ENCODE results near the gene GPR161. TPM values are rescaled to one million over a fixed set of nuclear protein-coding genes. Genes with fewer than 3 reads are reported as not detected.

The GPR161 gene
- total and polyA plus RNA-seq, 9 donors: 7.4 to 23.4 (median 16.1) TPM

DNA sequence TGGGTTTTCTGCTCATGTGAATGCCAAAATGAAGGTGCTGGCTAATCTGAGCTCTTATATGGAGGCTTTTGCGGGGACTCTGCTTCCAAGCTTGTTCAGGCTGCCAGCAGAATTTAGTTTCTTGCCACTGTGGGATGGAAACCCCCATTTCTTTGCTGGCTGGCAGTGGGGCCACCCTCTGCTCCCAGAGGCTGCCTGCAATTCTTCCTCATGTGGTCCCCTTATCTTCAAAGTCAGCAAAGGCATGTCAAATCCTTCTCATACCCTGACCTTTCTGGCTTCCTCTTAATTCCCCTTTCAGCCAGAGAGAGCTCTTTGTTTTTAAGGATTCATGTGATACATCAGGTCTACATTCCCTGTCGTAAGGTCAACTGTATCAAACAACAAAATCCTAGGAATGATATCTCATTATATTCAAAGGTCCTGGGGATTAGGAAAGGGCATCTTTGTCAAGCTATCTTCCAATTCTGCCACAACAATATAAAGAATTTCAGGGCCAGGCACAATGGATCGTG lies 5.2 kb upstream of the GPR161 start:
- intact Hi-C loops (cut with DNase I): loop anchor here in 1 of 4 donors (5.0 kb wide), 1 partner anchor 50 kb away; no protein-coding TSS in a partner anchor
- no peaks in the 10 kb centered on the region for H3K27me3 ChIP-seq
- 83 to 95% (median 92%) methylated on average over 3 of the region's 3 CpGs for WGBS, 3 donors
- H3K4me1 ChIP-seq (ENCODE audit: insufficient read depth): no peaks in the 10 kb centered on the region
- H3K27ac ChIP-seq: no peak overlapping the region
- H3K4me3 ChIP-seq: no peak overlapping the region
- TF ChIP-seq EP300 (IDR thresholded peaks at IDR 0.05) (no peak), POLR2A (IDR thresholded peaks at IDR 0.05) (no peak)
- TF ChIP-seq, protein P1, sequence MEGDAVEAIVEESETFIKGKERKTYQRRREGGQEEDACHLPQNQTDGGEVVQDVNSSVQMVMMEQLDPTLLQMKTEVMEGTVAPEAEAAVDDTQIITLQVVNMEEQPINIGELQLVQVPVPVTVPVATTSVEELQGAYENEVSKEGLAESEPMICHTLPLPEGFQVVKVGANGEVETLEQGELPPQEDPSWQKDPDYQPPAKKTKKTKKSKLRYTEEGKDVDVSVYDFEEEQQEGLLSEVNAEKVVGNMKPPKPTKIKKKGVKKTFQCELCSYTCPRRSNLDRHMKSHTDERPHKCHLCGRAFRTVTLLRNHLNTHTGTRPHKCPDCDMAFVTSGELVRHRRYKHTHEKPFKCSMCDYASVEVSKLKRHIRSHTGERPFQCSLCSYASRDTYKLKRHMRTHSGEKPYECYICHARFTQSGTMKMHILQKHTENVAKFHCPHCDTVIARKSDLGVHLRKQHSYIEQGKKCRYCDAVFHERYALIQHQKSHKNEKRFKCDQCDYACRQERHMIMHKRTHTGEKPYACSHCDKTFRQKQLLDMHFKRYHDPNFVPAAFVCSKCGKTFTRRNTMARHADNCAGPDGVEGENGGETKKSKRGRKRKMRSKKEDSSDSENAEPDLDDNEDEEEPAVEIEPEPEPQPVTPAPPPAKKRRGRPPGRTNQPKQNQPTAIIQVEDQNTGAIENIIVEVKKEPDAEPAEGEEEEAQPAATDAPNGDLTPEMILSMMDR (IDR thresholded peaks at IDR 0.05): no peak
- DNase-seq: no peak
- H3K36me3 ChIP-seq: no peaks in the 10 kb centered on the region
- no peaks in the 10 kb centered on the region for H3K9me3 ChIP-seq

DNA sequence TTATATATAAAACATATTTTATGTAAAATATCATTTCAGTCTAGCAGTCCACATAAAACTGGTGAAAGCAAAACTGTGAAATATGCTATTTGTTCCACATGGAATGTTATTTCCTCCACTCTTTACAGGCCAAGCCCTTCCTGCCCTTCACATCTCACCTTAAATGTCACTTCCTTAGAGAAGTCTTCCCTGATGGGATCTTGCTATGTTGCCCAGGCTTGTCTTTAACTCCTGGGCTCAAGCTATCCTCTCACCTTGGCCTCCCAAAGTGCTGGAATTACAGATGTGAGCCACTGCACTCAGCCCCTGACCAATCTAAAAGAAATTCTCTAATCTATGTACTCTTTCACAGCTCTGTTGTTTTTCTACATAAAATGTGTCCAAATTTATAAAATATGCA lies 2.3 kb upstream of the GPR161 start:
- TF ChIP-seq POLR2A (IDR thresholded peaks at IDR 0.05) (no peak), EP300 (IDR thresholded peaks at IDR 0.05) (no peak)
- TF ChIP-seq, protein P1 (IDR thresholded peaks at IDR 0.05): no peak
- no peak for DNase-seq
- intact Hi-C loops (cut with DNase I): loop anchor here in 2 of 4 donors (5.0 to 10.0 kb wide), 2 partner anchors 47 to 54 kb away; no protein-coding TSS in a partner anchor

DNA sequence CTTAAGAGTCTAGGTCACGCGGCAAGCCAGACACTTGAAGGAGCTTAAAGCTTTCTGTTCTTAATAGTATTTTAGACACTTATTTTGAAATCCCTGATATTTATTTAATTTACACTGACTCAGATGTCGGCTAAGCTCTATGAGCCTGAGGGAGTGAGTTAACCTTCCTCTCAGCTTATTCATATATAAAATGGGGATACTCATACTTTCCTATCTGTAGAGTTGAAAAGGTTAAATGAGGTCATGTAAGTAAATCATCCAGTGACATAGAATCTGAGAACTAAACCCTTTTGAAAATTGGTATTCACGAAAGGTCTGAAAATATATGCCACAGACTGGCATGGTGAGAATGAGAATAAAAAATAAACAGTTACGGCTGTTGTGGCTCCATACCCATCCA lies 1.4 kb upstream of the GPR161 start:
- no peak overlapping the region for H3K27ac ChIP-seq
- peaks cover 6% of the 10 kb centered on the region for H3K4me1 ChIP-seq (ENCODE audit: insufficient read depth)
- intact Hi-C loops (cut with DNase I): loop anchor here in 2 of 4 donors (5.0 to 10.0 kb wide), 2 partner anchors 46 to 53 kb away; no protein-coding TSS in a partner anchor
- TF ChIP-seq POLR2A (IDR thresholded peaks at IDR 0.05) (no peak), EP300 (IDR thresholded peaks at IDR 0.05) (no peak)
- TF ChIP-seq, protein P1 (IDR thresholded peaks at IDR 0.05): no peak
- H3K9me3 ChIP-seq: no peaks in the 10 kb centered on the region
- 83 to 91% (median 87%) methylated on average over 5 of the region's 5 CpGs for WGBS, 3 donors
- no peak for DNase-seq
- H3K36me3 ChIP-seq: no peaks in the 10 kb centered on the region
- H3K27me3 ChIP-seq: no peaks in the 10 kb centered on the region
- H3K4me3 ChIP-seq: no peak overlapping the region

More for the DNA sequence above, 2.3 kb upstream of the GPR161 start:
- Histone ChIP-seq H3K4me1 (ENCODE audit: insufficient read depth) (peaks cover 6% of the 10 kb centered on the region), H3K27ac (no peak overlapping the region), H3K9me3 (no peaks in the 10 kb centered on the region), H3K27me3 (no peaks in the 10 kb centered on the region), H3K4me3 (no peak overlapping the region), H3K36me3 (no peaks in the 10 kb centered on the region)

DNA sequence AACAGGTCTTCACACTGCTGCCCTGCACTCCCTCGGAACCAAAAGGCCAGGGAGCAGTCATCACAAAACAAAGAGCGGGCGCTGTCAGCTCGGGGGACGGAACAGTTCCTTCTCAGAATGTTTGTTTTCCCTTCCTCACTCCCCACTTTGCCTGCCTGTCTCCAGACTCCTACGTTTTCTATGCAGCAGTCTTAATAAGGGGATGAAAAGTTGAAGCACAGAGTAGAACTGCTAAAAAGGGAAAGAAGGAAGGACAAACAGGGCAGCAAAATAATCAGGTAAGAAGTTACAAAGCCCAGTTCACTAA lies 738 bp upstream of the GPR161 start:
- Histone ChIP-seq H3K27me3 (no peaks in the 10 kb centered on the region), H3K4me1 (ENCODE audit: insufficient read depth) (peaks cover 6% of the 10 kb centered on the region), H3K36me3 (no peaks in the 10 kb centered on the region), H3K9me3 (no peaks in the 10 kb centered on the region), H3K27ac (peak overlapping the region; percentile 87), H3K4me3 (peak overlapping the region; percentile 92)
- TF ChIP-seq POLR2A (IDR thresholded peaks at IDR 0.05) (no peak), EP300 (IDR thresholded peaks at IDR 0.05) (no peak)
- TF ChIP-seq, protein P1 (IDR thresholded peaks at IDR 0.05): no peak
- intact Hi-C loops (cut with DNase I): loop anchor here in 2 of 4 donors (5.0 to 10.0 kb wide), 2 partner anchors 45 to 53 kb away; no protein-coding TSS in a partner anchor
- 0 to 2% (median 0%) methylated on average over 6 of the region's 6 CpGs for WGBS, 3 donors
- DNase-seq: no peak
